OCI-LY1 (cell line): Measurements from ENCODE around the gene SCYGR8.

ENCODE experiments used
- H2AFZ ChIP-seq: fragments of 200-600 bp; sonication (generic), shearing (Covaris generic); 2 replicates; pipeline ENCODE4 v1.6.0; 2014; ENCODE audit warnings: antibody characterized with exemption, mild to moderate bottlenecking, low read length
- H3F3A ChIP-seq: fragments of 200-600 bp; sonication (generic), shearing (Covaris generic); 2 replicates; pipeline ENCODE4 v1.6.0; 2014; ENCODE audit warnings: mild to moderate bottlenecking, antibody characterized with exemption, low read length, moderate library complexity; ENCODE audit not compliant: insufficient read depth
- H3K27ac ChIP-seq: fragments of 200-600 bp; sonication (generic); 2 replicates; pipeline ENCODE4 v1.5.1; 2014; ENCODE audit warnings: low read length, mixed run types, mild to moderate bottlenecking, low read depth; ENCODE audit not compliant: poor library complexity, severe bottlenecking
- H3K27me3 ChIP-seq: fragments of 200-600 bp; sonication (generic); 2 replicates; pipeline ENCODE4 v1.6.0; 2014; ENCODE audit warnings: antibody characterized with exemption, mild to moderate bottlenecking, low read length, moderate library complexity; ENCODE audit not compliant: insufficient read depth
- H3K36me3 ChIP-seq: fragments of 200-600 bp; sonication (generic); 2 replicates; pipeline ENCODE4 v1.6.1; 2014; ENCODE audit warnings: mild to moderate bottlenecking, antibody characterized with exemption, low read length, moderate library complexity, mixed read lengths; ENCODE audit not compliant: insufficient read depth
- H3K4me1 ChIP-seq: fragments of 200-600 bp; sonication (generic); 2 replicates; pipeline ENCODE4 v1.5.1; 2014; ENCODE audit warnings: mild to moderate bottlenecking, low read length, moderate library complexity; ENCODE audit not compliant: insufficient read depth, severe bottlenecking
- H3K4me2 ChIP-seq: fragments of 200-600 bp; sonication (generic), shearing (Covaris generic); 2 replicates; pipeline ENCODE4 v1.6.1; 2014; ENCODE audit warnings: low read length
- H3K4me3 ChIP-seq: fragments of 200-600 bp; sonication (generic); 2 replicates; pipeline ENCODE4 v1.5.1; 2014; ENCODE audit warnings: low read length, low read depth, mild to moderate bottlenecking, mixed read lengths; ENCODE audit not compliant: poor library complexity, severe bottlenecking
- H3K79me2 ChIP-seq: fragments of 200-600 bp; shearing (Covaris generic); 2 replicates; pipeline ENCODE4 v1.6.1; 2016; ENCODE audit warnings: mixed run types, low read length, mixed read lengths; ENCODE audit not compliant: insufficient read depth
- H3K9ac ChIP-seq: fragments of 200-600 bp; sonication (generic), shearing (Covaris generic); 2 replicates; pipeline ENCODE4 v1.6.1; 2014; ENCODE audit warnings: mild to moderate bottlenecking, low read length, mixed read lengths
- H3K9me2 ChIP-seq: fragments of 200-600 bp; sonication (generic), shearing (Covaris generic); 2 replicates; pipeline ENCODE4 v1.6.1; 2014; ENCODE audit warnings: low read depth, mild to moderate bottlenecking, low read length, mixed read lengths
- H3K9me3 ChIP-seq: fragments of 200-600 bp; shearing (Covaris generic); 2 replicates; pipeline ENCODE4 v1.6.1; 2014; ENCODE audit warnings: low read length, mixed read lengths
- H4K20me1 ChIP-seq: fragments of 200-600 bp; sonication (generic), shearing (Covaris generic); 2 replicates; pipeline ENCODE4 v1.6.0; 2016; ENCODE audit warnings: mild to moderate bottlenecking, low read length; ENCODE audit not compliant: insufficient read depth
- EZH2 ChIP-seq: fragments of 200-600 bp; sonication (generic), shearing (Covaris generic); IDR thresholded peaks from 2 replicates; pipeline ENCODE4 v1.8.0; 2017; ENCODE audit warnings: borderline replicate concordance, mixed run types, mild to moderate bottlenecking, antibody characterized with exemption, low read length, moderate library complexity, mixed read lengths
- TF ChIP-seq, protein P1 (sequence below): fragments of 200-600 bp; sonication (generic), shearing (Covaris generic); IDR thresholded peaks from 2 replicates; pipeline ENCODE4 v1.5.1; 2017; ENCODE audit warnings: mild to moderate bottlenecking, antibody characterized with exemption, low read length, moderate library complexity, mixed read lengths

Gene SCYGR8

DNA sequence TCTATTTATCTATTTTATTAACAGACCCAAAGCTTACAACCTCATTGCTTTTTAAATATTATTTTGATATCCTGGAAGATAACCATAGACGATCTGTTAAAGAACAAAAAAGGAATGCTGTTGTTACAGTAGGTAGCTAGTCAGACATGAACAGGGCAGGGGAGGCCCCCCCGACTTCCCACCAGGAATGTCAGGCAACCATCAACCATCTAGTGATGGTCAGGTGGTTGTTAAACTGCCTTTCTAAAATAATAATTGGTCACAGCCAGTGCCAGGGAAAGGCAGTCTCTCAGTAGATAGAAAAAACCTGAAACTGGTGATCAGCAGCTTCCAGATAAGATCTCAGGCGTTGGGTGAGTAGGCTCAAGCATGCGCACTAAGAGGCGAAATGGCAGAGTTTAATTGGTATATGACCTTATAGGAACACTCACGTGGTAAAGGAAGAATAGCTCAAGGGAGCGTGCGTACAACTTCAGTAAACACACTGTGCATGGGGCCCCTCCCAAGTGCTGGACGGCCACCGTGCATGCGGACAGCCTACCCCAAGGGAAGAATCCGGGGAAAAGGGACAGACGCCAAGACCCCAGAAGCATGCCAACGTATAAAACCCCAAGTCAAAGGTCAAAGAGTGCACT lies 35.4 kb downstream of the SCYGR8 start:
- no peak overlapping the region for H3K9ac ChIP-seq
- H3K4me3 ChIP-seq = no peak overlapping the region
- TF ChIP-seq EZH2 = no peak
- TF ChIP-seq, protein P1, sequence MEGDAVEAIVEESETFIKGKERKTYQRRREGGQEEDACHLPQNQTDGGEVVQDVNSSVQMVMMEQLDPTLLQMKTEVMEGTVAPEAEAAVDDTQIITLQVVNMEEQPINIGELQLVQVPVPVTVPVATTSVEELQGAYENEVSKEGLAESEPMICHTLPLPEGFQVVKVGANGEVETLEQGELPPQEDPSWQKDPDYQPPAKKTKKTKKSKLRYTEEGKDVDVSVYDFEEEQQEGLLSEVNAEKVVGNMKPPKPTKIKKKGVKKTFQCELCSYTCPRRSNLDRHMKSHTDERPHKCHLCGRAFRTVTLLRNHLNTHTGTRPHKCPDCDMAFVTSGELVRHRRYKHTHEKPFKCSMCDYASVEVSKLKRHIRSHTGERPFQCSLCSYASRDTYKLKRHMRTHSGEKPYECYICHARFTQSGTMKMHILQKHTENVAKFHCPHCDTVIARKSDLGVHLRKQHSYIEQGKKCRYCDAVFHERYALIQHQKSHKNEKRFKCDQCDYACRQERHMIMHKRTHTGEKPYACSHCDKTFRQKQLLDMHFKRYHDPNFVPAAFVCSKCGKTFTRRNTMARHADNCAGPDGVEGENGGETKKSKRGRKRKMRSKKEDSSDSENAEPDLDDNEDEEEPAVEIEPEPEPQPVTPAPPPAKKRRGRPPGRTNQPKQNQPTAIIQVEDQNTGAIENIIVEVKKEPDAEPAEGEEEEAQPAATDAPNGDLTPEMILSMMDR = no peak
- H3K79me2 ChIP-seq = no peaks in the 10 kb centered on the region
- H3K4me2 ChIP-seq = no peak overlapping the region
- no peaks in the 10 kb centered on the region for H3K9me2 ChIP-seq
- no peaks in the 10 kb centered on the region for H3K27me3 ChIP-seq
- H3K36me3 ChIP-seq = no peaks in the 10 kb centered on the region
- H3K4me1 ChIP-seq = no peaks in the 10 kb centered on the region
- no peaks in the 10 kb centered on the region for H3K9me3 ChIP-seq
- no peak overlapping the region for H2AFZ ChIP-seq
- no peak overlapping the region for H3K27ac ChIP-seq
- no peaks in the 10 kb centered on the region for H3F3A ChIP-seq
- no peaks in the 10 kb centered on the region for H4K20me1 ChIP-seq

DNA sequence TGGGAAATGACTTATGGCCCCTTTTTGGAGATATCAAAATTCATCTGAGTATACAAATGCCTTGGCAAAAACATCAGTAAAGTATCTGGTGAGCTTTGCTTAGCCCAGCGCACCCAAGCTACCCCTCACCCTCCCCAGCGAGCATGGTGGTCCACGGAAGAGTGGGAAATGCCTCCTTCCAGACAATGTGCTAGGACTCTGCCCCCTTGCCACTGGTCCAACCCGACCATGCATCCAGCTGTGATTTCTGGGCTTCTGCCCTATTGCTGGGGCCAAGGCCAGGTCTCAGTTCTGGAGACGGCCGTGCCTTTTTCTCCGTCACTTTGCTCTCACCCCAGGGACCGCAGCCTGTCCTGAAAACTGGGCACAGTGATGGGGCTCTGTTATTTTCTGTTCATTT lies 36.1 kb downstream of the SCYGR8 start:
- H3K9ac ChIP-seq = no peak overlapping the region
- H2AFZ ChIP-seq = no peak overlapping the region

DNA sequence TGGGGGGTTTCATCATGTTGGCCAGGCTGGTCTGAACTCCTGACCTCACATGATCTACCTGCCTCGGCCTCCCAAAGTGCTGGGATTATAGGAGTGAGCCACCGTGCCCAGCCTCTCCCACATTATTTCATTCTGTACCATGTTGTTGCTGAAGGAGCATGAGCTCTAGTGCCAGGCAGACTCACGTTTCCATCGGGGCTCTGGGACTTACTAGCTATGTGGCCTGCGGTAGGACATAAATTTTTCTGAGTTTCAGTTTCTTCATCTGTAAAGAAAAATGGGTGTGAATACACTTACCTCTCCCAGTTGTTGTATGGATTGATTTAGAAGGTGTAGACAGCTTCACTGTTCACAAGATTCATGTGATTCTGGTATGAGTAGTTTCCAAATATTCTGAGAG lies 37.1 kb downstream of the SCYGR8 start:
- no peaks in the 10 kb centered on the region for H3K36me3 ChIP-seq
- no peak overlapping the region for H3K4me2 ChIP-seq
- no peak overlapping the region for H2AFZ ChIP-seq
- H3K4me3 ChIP-seq = no peak overlapping the region
- no peaks in the 10 kb centered on the region for H3K27me3 ChIP-seq
- no peaks in the 10 kb centered on the region for H3K4me1 ChIP-seq
- no peaks in the 10 kb centered on the region for H4K20me1 ChIP-seq
- H3K79me2 ChIP-seq = no peaks in the 10 kb centered on the region
- TF ChIP-seq, protein P1 = no peak
- TF ChIP-seq EZH2 = no peak
- H3K9me2 ChIP-seq = no peaks in the 10 kb centered on the region
- H3K9me3 ChIP-seq = no peaks in the 10 kb centered on the region
- H3K9ac ChIP-seq = no peak overlapping the region
- H3F3A ChIP-seq = no peaks in the 10 kb centered on the region
- no peak overlapping the region for H3K27ac ChIP-seq

More for the DNA sequence above, 36.1 kb downstream of the SCYGR8 start:
- H3K4me2 ChIP-seq = no peak overlapping the region
- H3K27ac ChIP-seq = no peak overlapping the region
- no peaks in the 10 kb centered on the region for H3F3A ChIP-seq
- TF ChIP-seq, protein P1 = no peak
- TF ChIP-seq EZH2 = no peak
- no peaks in the 10 kb centered on the region for H3K79me2 ChIP-seq
- no peaks in the 10 kb centered on the region for H3K9me2 ChIP-seq
- H3K9me3 ChIP-seq = no peaks in the 10 kb centered on the region
- H4K20me1 ChIP-seq = no peaks in the 10 kb centered on the region
- no peaks in the 10 kb centered on the region for H3K36me3 ChIP-seq
- no peaks in the 10 kb centered on the region for H3K27me3 ChIP-seq
- H3K4me3 ChIP-seq = no peak overlapping the region
- H3K4me1 ChIP-seq = no peaks in the 10 kb centered on the region
